Naive thymus-derived CD8-positive, alpha-beta T cell (primary cell): ENCODE results near the gene APLN. TPM values are rescaled to one million over a fixed set of nuclear protein-coding genes. Genes with fewer than 3 reads are reported as not detected.
A peak's percentile ranks its signal among the peaks of the same experiment; 100 is the strongest.

Experiments
- ATAC-seq, 2 donors: fragments of 150-1000 bp; cut with Tn5 transposase in 1 of 2; sonication (Bioruptor Pico), chemical (Tn5 transposase) in 1 of 2; 1 replicate in 1 of 2; 2 replicates in 1 of 2; pipeline ENCODE4 v1.10.0; 2021; ENCODE audit warnings: mild to moderate bottlenecking in 2 of 2, moderate library complexity in 2 of 2
- POLR2A ChIA-PET: fragments of 350-600 bp; sonication (Branson Sonifier 250); formaldehyde crosslinking; loops from one replicate; lab custom pipeline; 2021; ENCODE audit warnings: antibody characterized with exemption; lab: Charles Lee
- DNase-seq, 10 donors: peaks; one replicate each; pipeline versions ENCODE4 v3.0.0 to v3.0.0-alpha.2; 2020 to 2022
- H3K27ac Mint-ChIP-seq, 10 donors: one replicate each; pipeline ENCODE4 v1.8.0; 2020 to 2022; ENCODE audit warnings: mild to moderate bottlenecking in 10 of 10, mixed read lengths in 10 of 10, moderate library complexity in 4 of 10, inconsistent platforms in 1 of 10
- H3K27me3 Mint-ChIP-seq, 5 donors: one replicate each; pipeline ENCODE4 v1.8.0; 2021 to 2022; ENCODE audit warnings: mixed read lengths in 5 of 5
- H3K36me3 Mint-ChIP-seq, 3 donors: one replicate each; pipeline ENCODE4 v1.8.0; 2020 to 2022; ENCODE audit warnings: mixed read lengths in 3 of 3, mild to moderate bottlenecking in 2 of 3, inconsistent platforms in 1 of 3
- H3K4me1 Mint-ChIP-seq, 4 donors: one replicate each; pipeline ENCODE4 v1.8.0; 2021 to 2022; ENCODE audit warnings: mixed read lengths in 4 of 4
- H3K4me3 Mint-ChIP-seq, 10 donors: one replicate each; pipeline ENCODE4 v1.8.0; 2020 to 2022; ENCODE audit warnings: mild to moderate bottlenecking in 10 of 10, mixed read lengths in 10 of 10, moderate library complexity in 6 of 10, inconsistent platforms in 1 of 10
- H3K9me3 Mint-ChIP-seq, 9 donors: one replicate each; pipeline ENCODE4 v1.8.0; 2020 to 2022; ENCODE audit warnings: mixed read lengths in 9 of 9, mild to moderate bottlenecking in 3 of 9, inconsistent platforms in 1 of 9, moderate library complexity in 1 of 9
- polyA plus RNA-seq, 3 donors: library from polyadenylated mRNA; unstranded; fragments of 300-500 nt; fragmentation: Illumina TruSeq; gene quantifications; one replicate each; pipeline ENCODE4 v1.2.3, GENCODE V29; 2021
- total RNA-seq, 8 experiments: library from RNA in 2 of 8; stranded (reverse) in 2 of 8; gene quantifications; one replicate each; pipeline ENCODE4 v1.2.3 and lab custom pipeline; 2021 to 2026

APLN gene
- total and polyA plus RNA-seq, 5 experiments from 2014 or later: not detected

DNA sequence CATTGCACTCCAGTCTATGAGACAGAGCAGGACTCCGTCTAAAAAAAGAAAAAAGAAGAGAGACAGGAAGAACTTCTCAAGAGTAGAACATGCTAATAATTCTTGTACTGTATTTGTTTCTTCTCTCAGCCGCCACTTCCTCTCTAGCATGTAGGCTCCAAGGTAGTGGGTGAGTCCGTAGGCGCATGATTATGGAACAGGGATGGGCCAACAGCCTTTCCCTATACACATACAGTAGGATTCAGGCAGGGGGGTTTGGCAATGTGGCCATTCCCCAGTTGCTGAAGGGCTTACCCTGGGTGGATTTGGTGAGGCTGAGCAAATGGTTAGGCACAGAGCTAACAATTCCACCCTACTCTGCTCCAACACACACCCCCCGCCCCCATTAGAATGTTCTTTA lies 35.0 kb upstream of the APLN start:
- DNase-seq (no peak), ATAC-seq (no peak)
- Mint-ChIP-seq H3K9me3 (no peaks in the 10 kb centered on the region), H3K4me1 (peaks cover 0 to 3% (median 0%) of the 10 kb centered on the region in 4 donors), H3K27ac (peak overlapping the region in 1 of 10 donors; percentile 33), H3K36me3 (peaks cover 0 to 1% (median 0%) of the 10 kb centered on the region in 3 donors), H3K4me3 (no peak overlapping the region), H3K27me3 (no peaks in the 10 kb centered on the region)
- POLR2A ChIA-PET: no interaction called here

DNA sequence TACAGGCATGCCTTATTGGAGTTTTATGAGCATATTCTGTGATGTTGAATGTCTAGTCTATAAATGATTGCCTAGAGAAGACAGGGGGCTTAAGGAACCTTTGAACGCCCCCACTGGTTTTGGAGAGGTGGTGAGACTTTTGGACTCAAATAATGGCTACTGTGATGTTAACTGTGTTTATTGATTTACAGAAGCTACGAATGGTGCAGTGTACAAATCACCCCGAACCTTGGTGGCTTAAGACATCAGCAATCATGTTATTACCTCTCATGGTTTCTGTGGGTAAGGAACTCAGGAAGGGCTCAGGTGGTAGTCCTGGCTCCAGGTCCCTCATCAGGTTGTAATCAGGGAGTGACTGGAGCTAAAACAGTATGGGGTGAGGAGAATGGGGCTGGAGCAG lies 33.3 kb upstream of the APLN start:
- Mint-ChIP-seq H3K4me3 (no peak overlapping the region), H3K27me3 (no peaks in the 10 kb centered on the region), H3K4me1 (peaks cover 0 to 3% (median 0%) of the 10 kb centered on the region in 4 donors), H3K36me3 (peaks cover 0 to 2% (median 0%) of the 10 kb centered on the region in 3 donors), H3K27ac (no peak overlapping the region), H3K9me3 (no peaks in the 10 kb centered on the region)
- DNase-seq (no peak), ATAC-seq (no peak)
- POLR2A ChIA-PET: interaction anchor here (2.5 kb wide), 1 partner anchor 10 kb away, joined by 8 read pairs; no protein-coding TSS in a partner anchor

DNA sequence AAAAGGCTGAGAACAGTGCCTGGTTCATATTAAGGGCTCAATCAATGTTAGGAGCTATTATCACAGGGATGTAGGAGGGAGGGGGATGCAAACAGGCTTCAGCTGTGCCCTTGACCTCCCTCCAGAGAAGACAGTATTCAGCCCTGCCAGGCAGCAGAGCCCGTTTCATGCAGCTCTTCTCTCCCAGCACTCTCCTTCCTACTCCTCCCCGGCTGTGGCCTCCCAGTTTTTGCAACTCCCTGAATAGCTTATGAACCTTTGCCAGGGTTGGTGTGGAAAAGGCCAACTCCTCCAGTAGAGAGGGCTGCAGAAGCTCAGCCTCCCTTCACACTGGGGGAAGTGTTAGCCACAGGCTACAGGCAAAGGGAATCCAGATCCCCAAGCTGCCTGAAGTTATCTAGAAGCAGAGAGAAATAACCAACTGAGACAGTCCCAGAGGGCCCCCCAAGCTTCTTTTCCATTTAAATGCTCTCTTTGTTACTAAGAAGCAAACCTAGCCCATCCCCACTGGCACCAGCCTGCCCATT lies 31.7 kb upstream of the APLN start:
- Mint-ChIP-seq H3K27ac (no peak overlapping the region), H3K36me3 (peaks cover 0 to 2% (median 0%) of the 10 kb centered on the region in 3 donors), H3K27me3 (no peaks in the 10 kb centered on the region), H3K4me3 (no peak overlapping the region), H3K4me1 (peaks cover 0 to 3% (median 0%) of the 10 kb centered on the region in 4 donors), H3K9me3 (no peaks in the 10 kb centered on the region)
- POLR2A ChIA-PET: interaction anchor here (2.5 kb wide), 1 partner anchor 8 kb away, joined by 8 read pairs; no protein-coding TSS in a partner anchor
- DNase-seq (no peak), ATAC-seq (no peak)

DNA sequence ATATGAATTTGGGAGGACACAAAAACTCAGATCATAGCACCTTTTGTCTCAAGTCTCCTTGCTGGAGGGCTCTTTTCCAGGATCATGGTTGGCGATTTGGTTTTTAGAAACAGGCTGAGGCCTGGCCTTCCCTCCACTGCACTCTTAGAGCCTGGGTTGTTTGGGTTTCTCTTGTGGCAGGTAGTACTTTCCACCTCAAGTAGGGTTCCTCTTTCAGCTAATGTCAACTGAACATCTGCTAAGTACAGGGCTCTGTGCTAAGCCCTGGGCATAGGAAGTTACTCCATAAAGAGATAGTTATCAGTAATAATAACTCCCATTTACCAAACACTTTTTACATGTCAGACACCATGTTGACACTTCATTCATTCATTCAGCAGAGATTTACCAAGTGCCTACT lies 28.2 kb upstream of the APLN start:
- no peak overlapping the region for H3K4me3 Mint-ChIP-seq
- peaks cover 0 to 14% (median 8%) of the 10 kb centered on the region in 4 donors for H3K4me1 Mint-ChIP-seq
- peak overlapping the region in 2 of 10 donors; percentile 60 to 61 for H3K27ac Mint-ChIP-seq
- POLR2A ChIA-PET: no interaction called here
- H3K36me3 Mint-ChIP-seq: peaks cover 0 to 2% (median 0%) of the 10 kb centered on the region in 3 donors
- no peak for ATAC-seq
- DNase-seq: no peak
- peaks cover 0 to 3% (median 0%) of the 10 kb centered on the region in 9 donors for H3K9me3 Mint-ChIP-seq
- H3K27me3 Mint-ChIP-seq: no peaks in the 10 kb centered on the region

DNA sequence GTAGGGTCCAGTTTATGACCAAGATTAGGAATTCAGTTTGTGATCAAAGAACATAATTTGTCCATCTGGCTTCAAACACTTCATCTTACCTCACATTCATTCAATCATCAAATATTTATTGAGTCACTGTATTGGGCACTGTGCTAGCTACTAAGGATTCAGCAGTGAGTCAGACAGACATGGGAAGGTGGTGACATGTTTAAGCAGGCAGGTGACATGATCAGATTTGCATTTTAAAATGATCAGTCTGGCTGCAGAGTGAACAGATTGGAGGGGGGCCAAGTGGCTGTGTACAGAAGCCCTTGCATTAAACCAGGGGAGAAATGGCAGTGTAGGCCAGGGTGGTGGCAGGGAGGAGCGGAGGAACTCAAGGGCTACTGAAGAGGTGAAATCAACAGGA lies 25.1 kb upstream of the APLN start:
- DNase-seq (no peak), ATAC-seq (no peak)
- H3K4me1 Mint-ChIP-seq: peaks cover 8 to 27% (median 17%) of the 10 kb centered on the region in 4 donors
- H3K27ac Mint-ChIP-seq: peak overlapping the region in 2 of 10 donors; percentile 44 to 75
- H3K4me3 Mint-ChIP-seq: no peak overlapping the region
- peaks cover 0 to 3% (median 0%) of the 10 kb centered on the region in 9 donors for H3K9me3 Mint-ChIP-seq
- peaks cover 0 to 2% (median 0%) of the 10 kb centered on the region in 3 donors for H3K36me3 Mint-ChIP-seq
- no peaks in the 10 kb centered on the region for H3K27me3 Mint-ChIP-seq
- POLR2A ChIA-PET: interaction anchor here (0.6 to 1.5 kb wide), 4 partner anchors 23 to 144 kb away, joined by 3 to 5 read pairs (median 4); no protein-coding TSS in a partner anchor

DNA sequence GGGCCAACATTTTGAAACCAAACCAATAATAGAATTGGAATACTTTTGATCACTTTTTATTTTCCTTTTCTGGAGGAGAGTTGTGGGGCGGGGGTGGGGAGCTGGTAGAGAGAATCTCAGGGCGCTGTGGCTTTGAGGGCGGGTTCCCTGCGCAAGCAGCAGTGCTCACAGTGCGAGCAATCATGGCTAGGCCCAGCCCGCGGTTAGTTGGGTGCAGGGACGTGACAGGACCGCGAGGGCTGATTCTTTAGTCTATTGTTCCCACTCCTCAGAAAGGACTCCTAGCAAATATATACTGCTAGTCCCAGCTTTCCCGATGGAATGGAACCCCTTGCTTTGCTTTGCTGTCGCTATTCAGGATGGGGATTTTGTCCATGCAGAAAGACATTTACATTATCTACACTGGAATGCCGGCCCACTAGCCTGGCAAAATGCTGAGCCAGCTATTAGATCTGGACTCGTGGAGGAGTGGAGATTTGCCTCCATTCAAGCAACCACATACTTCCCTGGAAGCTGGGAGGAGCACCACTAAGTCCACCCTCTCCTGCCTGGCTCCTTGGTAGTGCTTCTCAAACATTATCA lies 23.9 kb upstream of the APLN start:
- peak; percentile 60 to 74 for ATAC-seq
- Mint-ChIP-seq H3K27me3 (no peaks in the 10 kb centered on the region), H3K9me3 (peaks cover 0 to 3% (median 0%) of the 10 kb centered on the region in 9 donors), H3K27ac (peak overlapping the region in 7 of 10 donors; percentile 48 to 86 (median 69)), H3K4me3 (peak overlapping the region; percentile 61 to 84 (median 70)), H3K4me1 (peaks cover 7 to 27% (median 17%) of the 10 kb centered on the region in 4 donors), H3K36me3 (no peaks in the 10 kb centered on the region)
- POLR2A ChIA-PET: interaction anchor here (0.7 to 2.3 kb wide), 8 partner anchors 9 to 182 kb away, joined by 3 to 14 read pairs (median 4); partner anchors contain the start of gene SASH3
- DNase-seq: peak in 4 of 10 donors; percentile 5 to 28 (median 11)

DNA sequence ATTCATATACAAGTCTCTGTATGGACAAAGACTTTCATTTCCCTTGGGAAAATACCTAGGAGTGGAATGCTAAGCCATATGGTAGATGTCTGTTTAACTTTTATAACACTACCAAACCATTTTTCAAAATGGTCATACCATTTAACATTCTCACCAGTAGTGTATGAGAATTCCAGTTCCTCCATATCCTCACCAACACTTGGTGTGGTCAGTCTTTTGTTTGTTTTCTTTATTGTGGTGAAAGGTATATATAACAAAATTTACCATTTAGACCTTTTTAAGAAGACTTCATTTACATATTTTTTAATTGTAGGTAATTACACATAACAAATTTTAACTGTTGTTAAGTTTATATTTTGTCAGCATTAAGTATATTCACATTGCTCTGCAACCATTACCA lies 12.7 kb upstream of the APLN start:
- DNase-seq (no peak), ATAC-seq (no peak)
- POLR2A ChIA-PET: interaction anchor here (0.6 kb wide), 1 partner anchor 160 kb away, joined by 4 read pairs; no protein-coding TSS in a partner anchor
- Mint-ChIP-seq H3K9me3 (peaks cover 0 to 12% (median 4%) of the 10 kb centered on the region in 9 donors), H3K27ac (peak overlapping the region in 1 of 10 donors; percentile 47), H3K36me3 (peaks cover 0 to 5% (median 4%) of the 10 kb centered on the region in 3 donors), H3K4me3 (no peak overlapping the region), H3K27me3 (peaks cover 0 to 10% (median 0%) of the 10 kb centered on the region in 5 donors), H3K4me1 (no peaks in the 10 kb centered on the region)

DNA sequence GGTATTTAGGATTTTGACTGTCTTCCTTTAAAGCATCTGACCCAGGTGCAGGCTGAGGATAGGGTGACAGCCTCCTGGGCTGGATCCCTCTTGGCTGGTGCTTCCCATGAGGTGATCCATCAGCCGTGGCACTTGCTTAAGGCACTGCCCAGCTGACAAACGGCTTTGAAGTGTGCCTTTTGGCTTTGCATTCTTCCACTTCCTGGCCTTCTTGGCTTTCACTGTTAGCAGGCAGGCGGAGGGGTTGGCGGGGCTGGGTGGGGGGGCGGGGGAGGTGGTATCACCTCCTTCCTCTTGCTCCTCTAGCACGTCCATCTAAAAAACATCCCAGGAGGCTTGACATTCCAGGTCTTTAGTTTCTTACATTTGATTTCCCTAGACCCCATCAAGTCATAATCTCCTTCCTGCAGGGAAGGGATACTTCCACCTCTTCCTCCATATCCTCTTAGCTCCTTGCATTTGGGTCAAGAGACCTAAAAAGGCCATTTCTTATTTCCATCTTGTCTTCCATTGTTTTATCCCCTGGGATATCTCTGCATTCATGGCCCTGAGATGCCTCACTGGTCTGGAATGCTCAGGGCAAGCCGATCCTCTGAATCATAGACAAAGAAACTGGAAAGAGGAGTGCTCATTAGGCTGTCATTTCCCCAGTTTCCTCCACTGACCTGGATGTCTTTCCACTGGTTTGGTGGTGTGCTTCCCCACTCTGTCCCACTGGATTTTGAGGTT lies 11.3 kb upstream of the APLN start:
- POLR2A ChIA-PET: no interaction called here
- Mint-ChIP-seq H3K27me3 (peaks cover 0 to 10% (median 0%) of the 10 kb centered on the region in 5 donors), H3K36me3 (peaks cover 0 to 5% (median 4%) of the 10 kb centered on the region in 3 donors), H3K27ac (no peak overlapping the region), H3K4me1 (no peaks in the 10 kb centered on the region), H3K9me3 (peaks cover 0 to 8% (median 4%) of the 10 kb centered on the region in 9 donors), H3K4me3 (no peak overlapping the region)
- DNase-seq: no peak
- ATAC-seq: no peak

DNA sequence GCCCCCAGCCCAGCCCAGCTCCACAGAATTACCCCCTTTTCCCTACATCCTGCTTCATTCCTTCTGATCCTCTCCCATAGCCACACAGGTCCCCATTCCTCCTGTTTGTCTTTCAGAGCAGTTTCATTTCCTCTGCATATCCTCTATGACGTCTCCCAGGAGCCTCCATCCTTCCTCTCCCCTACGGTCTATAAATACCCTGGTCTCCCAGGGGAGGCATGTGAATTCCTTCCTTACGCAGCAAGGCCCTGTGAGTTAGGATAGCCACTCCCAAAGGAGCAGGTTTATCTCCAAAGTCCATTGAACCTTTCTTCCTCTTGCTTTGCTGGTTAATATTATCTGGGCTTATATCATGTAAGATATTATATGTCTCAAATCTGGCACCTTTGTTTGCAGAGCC lies 8.4 kb upstream of the APLN start:
- Mint-ChIP-seq H3K4me3 (no peak overlapping the region), H3K36me3 (peaks cover 0 to 3% (median 0%) of the 10 kb centered on the region in 3 donors), H3K27ac (no peak overlapping the region), H3K27me3 (peaks cover 0 to 10% (median 0%) of the 10 kb centered on the region in 5 donors), H3K4me1 (no peaks in the 10 kb centered on the region), H3K9me3 (peaks cover 0 to 3% (median 2%) of the 10 kb centered on the region in 9 donors)
- POLR2A ChIA-PET: no interaction called here
- no peak for DNase-seq
- ATAC-seq: no peak

DNA sequence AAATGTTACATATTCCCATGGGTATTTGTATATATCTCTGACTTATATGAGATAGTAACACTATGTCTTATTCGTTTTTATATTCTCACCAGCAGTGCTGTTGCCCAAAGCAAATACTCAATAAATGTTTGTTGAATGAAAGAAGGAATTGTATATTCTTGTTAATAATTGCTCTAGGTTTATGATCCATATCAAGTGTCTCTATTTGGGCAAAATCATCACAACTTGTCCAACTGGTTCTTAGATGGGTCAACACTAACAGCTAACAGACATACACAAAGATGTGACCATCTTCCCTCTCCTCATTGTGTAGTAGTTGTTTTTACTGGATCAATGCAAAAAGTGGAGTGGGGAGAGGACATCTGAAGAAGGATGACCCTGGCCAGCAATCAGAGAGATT lies 6.6 kb upstream of the APLN start:
- no peak for DNase-seq
- Mint-ChIP-seq H3K27ac (no peak overlapping the region), H3K4me1 (no peaks in the 10 kb centered on the region), H3K9me3 (no peaks in the 10 kb centered on the region), H3K36me3 (no peaks in the 10 kb centered on the region), H3K4me3 (no peak overlapping the region), H3K27me3 (peaks cover 0 to 10% (median 0%) of the 10 kb centered on the region in 5 donors)
- POLR2A ChIA-PET: no interaction called here
- no peak for ATAC-seq

DNA sequence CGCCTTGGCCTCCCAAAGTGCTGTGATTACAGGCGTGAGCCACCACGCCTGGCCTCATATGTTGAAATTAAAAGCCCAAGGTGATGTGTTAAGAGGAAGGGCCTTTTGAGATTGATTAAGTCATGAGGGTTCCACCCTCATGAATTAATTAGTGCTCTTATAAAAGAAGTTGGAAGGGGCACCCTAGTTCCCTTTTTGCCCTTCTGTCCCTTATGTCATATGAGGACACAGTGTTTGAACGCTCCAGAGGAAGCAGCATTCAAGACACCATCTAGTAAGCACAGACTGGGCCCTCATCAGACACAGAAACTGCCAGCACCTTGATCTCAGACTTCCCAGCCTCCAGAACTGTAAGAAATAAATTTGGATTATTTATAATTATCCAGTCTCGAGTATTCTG lies 5.1 kb upstream of the APLN start:
- Mint-ChIP-seq H3K27me3 (peaks cover 0 to 18% (median 2%) of the 10 kb centered on the region in 5 donors), H3K36me3 (no peaks in the 10 kb centered on the region), H3K4me3 (no peak overlapping the region), H3K4me1 (peaks cover 0 to 8% (median 8%) of the 10 kb centered on the region in 4 donors), H3K27ac (no peak overlapping the region), H3K9me3 (no peaks in the 10 kb centered on the region)
- no peak for ATAC-seq
- POLR2A ChIA-PET: no interaction called here
- DNase-seq: no peak

DNA sequence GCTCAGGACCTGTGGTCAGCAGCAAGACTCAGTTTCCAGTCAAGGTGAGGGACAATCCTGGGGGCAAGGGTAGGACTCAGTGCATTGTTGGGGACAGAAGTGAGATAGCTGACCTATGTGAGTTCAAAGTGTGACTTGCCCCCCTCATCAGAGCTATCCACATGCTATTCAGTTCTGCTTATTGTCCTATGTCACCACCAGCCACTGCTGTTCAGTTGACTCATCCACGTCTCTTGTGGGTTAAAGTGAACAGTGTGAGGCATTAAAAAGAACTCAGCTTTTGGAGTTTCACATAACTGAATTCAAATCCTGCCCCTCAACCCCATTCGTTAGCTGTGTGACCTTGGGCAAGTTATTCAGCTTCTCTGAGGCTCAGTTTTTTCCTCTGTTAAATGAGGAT lies 4.4 kb upstream of the APLN start:
- DNase-seq (no peak), ATAC-seq (no peak)
- H3K36me3 Mint-ChIP-seq: no peaks in the 10 kb centered on the region
- H3K4me3 Mint-ChIP-seq: no peak overlapping the region
- POLR2A ChIA-PET: interaction anchor here (0.6 kb wide), 1 partner anchor 11 kb away, joined by 3 read pairs; no protein-coding TSS in a partner anchor
- no peaks in the 10 kb centered on the region for H3K9me3 Mint-ChIP-seq
- peaks cover 0 to 11% (median 8%) of the 10 kb centered on the region in 4 donors for H3K4me1 Mint-ChIP-seq
- H3K27ac Mint-ChIP-seq: no peak overlapping the region
- H3K27me3 Mint-ChIP-seq: peaks cover 0 to 18% (median 2%) of the 10 kb centered on the region in 5 donors
